ENCODE measurements around the gene FOXP4. TPM values are rescaled to one million over a fixed set of nuclear protein-coding genes. Genes with fewer than 3 reads are reported as not detected.
A peak's percentile ranks its signal among the peaks of the same experiment; 100 is the strongest.

The FOXP4 gene
- total RNA-seq, 1 donor from 2014 or later: 2.7 TPM

GRCh38 chr6:41530476-41530875 lies 15.7 kb upstream of the FOXP4 start:
- H3K27ac ChIP-seq: no peak overlapping the region
- H3K9me3 ChIP-seq (ENCODE audit: low read depth): no peaks in the 10 kb centered on the region
- H3K9ac ChIP-seq: no peak overlapping the region
- no peak overlapping the region for H3K4me2 ChIP-seq
- H3K9me3 Mint-ChIP-seq: no peaks in the 10 kb centered on the region
- H4K20me1 ChIP-seq (ENCODE audit: low read depth): peaks cover 5% of the 10 kb centered on the region
- no peaks in the 10 kb centered on the region for H3K36me3 Mint-ChIP-seq
- peaks cover 46% of the 10 kb centered on the region for H3K4me1 Mint-ChIP-seq
- H3K27me3 ChIP-seq: peaks cover 73% of the 10 kb centered on the region
- peaks cover 28% of the 10 kb centered on the region for H3K27me3 Mint-ChIP-seq (ENCODE audit: insufficient read depth, low read depth)
- H2AFZ ChIP-seq (replicated peaks): no peak overlapping the region
- peaks cover 20% of the 10 kb centered on the region for H3F3A ChIP-seq (ENCODE audit: low read depth)
- TF ChIP-seq EZH2phosphoT487 (IDR thresholded peaks at IDR 0.05) (no peak), CTCF (IDR thresholded peaks at IDR 0.05) (no peak), EZH2 (IDR thresholded peaks at IDR 0.05) (no peak)
- H3K79me2 ChIP-seq (ENCODE audit: low read depth): no peaks in the 10 kb centered on the region
- no peaks in the 10 kb centered on the region for H3K36me3 ChIP-seq
- H3K27ac Mint-ChIP-seq: peak overlapping the region; percentile 29
- DNase-seq (ENCODE audit: low spot score): no peak
- no peak overlapping the region for H3K4me3 ChIP-seq
- no peak overlapping the region for H3K4me3 Mint-ChIP-seq
- H3K4me1 ChIP-seq: peaks cover 13% of the 10 kb centered on the region

GRCh38 chr6:41531016-41531415 lies 15.2 kb upstream of the FOXP4 start:
- Histone ChIP-seq H2AFZ (replicated peaks) (no peak overlapping the region), H3K79me2 (ENCODE audit: low read depth) (no peaks in the 10 kb centered on the region), H3K4me2 (no peak overlapping the region), H3K4me3 (no peak overlapping the region), H3K9me3 (ENCODE audit: low read depth) (no peaks in the 10 kb centered on the region), H4K20me1 (ENCODE audit: low read depth) (peaks cover 5% of the 10 kb centered on the region), H3K36me3 (no peaks in the 10 kb centered on the region), H3K27ac (no peak overlapping the region), H3K27me3 (peaks cover 75% of the 10 kb centered on the region), H3K4me1 (peaks cover 13% of the 10 kb centered on the region), H3K9ac (no peak overlapping the region), H3F3A (ENCODE audit: low read depth) (peaks cover 20% of the 10 kb centered on the region)
- H3K27ac Mint-ChIP-seq: no peak overlapping the region
- no peaks in the 10 kb centered on the region for H3K9me3 Mint-ChIP-seq
- DNase-seq (ENCODE audit: low spot score): no peak
- no peaks in the 10 kb centered on the region for H3K36me3 Mint-ChIP-seq
- H3K27me3 Mint-ChIP-seq (ENCODE audit: insufficient read depth, low read depth): peaks cover 27% of the 10 kb centered on the region
- H3K4me1 Mint-ChIP-seq: peaks cover 45% of the 10 kb centered on the region
- TF ChIP-seq CTCF (IDR thresholded peaks at IDR 0.05) (no peak), EZH2 (IDR thresholded peaks at IDR 0.05) (no peak), EZH2phosphoT487 (IDR thresholded peaks at IDR 0.05) (no peak)
- no peak overlapping the region for H3K4me3 Mint-ChIP-seq

GRCh38 chr6:41531591-41532582 lies 14.3 kb upstream of the FOXP4 start:
- no peak overlapping the region for H3K4me2 ChIP-seq
- no peaks in the 10 kb centered on the region for H3K9me3 ChIP-seq (ENCODE audit: low read depth)
- no peaks in the 10 kb centered on the region for H3K36me3 ChIP-seq
- peaks cover 47% of the 10 kb centered on the region for H3K4me1 Mint-ChIP-seq
- H3K9ac ChIP-seq: no peak overlapping the region
- H3K4me3 ChIP-seq: no peak overlapping the region
- H3K4me1 ChIP-seq: peaks cover 13% of the 10 kb centered on the region
- H3K27me3 Mint-ChIP-seq (ENCODE audit: insufficient read depth, low read depth): peaks cover 23% of the 10 kb centered on the region
- H3K9me3 Mint-ChIP-seq: no peaks in the 10 kb centered on the region
- no peak for TF ChIP-seq CTCF (IDR thresholded peaks at IDR 0.05)
- no peak for TF ChIP-seq EZH2phosphoT487 (IDR thresholded peaks at IDR 0.05)
- no peak for DNase-seq (ENCODE audit: low spot score)
- H3K27me3 ChIP-seq: peaks cover 73% of the 10 kb centered on the region
- peaks cover 20% of the 10 kb centered on the region for H3F3A ChIP-seq (ENCODE audit: low read depth)
- H4K20me1 ChIP-seq (ENCODE audit: low read depth): peaks cover 5% of the 10 kb centered on the region
- H3K36me3 Mint-ChIP-seq: no peaks in the 10 kb centered on the region
- H3K27ac ChIP-seq: no peak overlapping the region
- no peaks in the 10 kb centered on the region for H3K79me2 ChIP-seq (ENCODE audit: low read depth)
- H3K27ac Mint-ChIP-seq: peak overlapping the region; percentile 7
- peak overlapping the region; percentile 27 for H3K4me3 Mint-ChIP-seq
- no peak overlapping the region for H2AFZ ChIP-seq (replicated peaks)

Data from neural progenitor cell (in vitro differentiated cells).